ENCODE results near the gene SFMBT2. TPM values are rescaled to one million over a fixed set of nuclear protein-coding genes. Genes with fewer than 3 reads are reported as not detected.

The SFMBT2 gene
- total RNA-seq, 2 experiments from 2014 or later, result 7.9 to 8.3 TPM

DNA sequence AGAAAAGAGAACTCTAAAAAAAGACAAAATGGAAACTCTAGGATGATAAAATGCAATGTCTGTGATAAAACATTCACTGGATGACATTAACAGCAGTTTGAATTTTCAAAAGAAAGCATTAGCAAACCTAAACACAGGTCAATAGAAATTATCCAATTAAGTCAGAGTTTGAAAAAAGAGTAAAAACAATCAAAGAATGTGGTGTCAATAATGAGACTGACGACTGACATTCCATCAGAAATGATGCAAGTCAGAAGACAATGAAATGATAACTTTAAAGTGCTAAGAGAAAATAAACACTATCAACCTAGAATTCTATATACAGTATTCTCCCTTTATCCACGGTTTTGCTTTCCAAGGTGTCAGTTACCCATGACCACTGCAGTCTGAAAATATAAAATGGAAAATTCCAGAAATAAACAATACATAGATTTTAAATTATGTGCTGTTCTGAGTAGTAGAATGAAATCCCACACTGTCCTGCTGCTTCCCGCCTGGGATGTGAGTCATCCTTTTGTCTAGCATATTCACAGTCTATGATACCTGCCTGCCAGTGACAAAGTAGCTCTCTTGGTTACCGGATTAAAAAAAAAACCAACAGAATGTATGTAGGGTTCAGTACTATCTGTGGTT, 38.3 kb upstream of the SFMBT2 start:
- no peaks in the 10 kb centered on the region for H4K20me1 ChIP-seq (ENCODE audit: insufficient read depth, low read length)
- no peak overlapping the region for H3K27ac ChIP-seq (ENCODE audit: low read depth, low read length, poor library complexity, severe bottlenecking)
- no peaks in the 10 kb centered on the region for H3K9me2 ChIP-seq (ENCODE audit: insufficient read depth, low read length)
- DNase-seq (ENCODE audit: low spot score), result no peak
- H3K36me3 ChIP-seq (ENCODE audit: insufficient read depth, low read length), result no peaks in the 10 kb centered on the region; the same call in 1 of the 2 replicates
- TF ChIP-seq EZH2phosphoT487 (IDR thresholded peaks at IDR 0.05; ENCODE audit: borderline replicate concordance, low read depth, low read length), result no peak
- TF ChIP-seq, protein P1, sequence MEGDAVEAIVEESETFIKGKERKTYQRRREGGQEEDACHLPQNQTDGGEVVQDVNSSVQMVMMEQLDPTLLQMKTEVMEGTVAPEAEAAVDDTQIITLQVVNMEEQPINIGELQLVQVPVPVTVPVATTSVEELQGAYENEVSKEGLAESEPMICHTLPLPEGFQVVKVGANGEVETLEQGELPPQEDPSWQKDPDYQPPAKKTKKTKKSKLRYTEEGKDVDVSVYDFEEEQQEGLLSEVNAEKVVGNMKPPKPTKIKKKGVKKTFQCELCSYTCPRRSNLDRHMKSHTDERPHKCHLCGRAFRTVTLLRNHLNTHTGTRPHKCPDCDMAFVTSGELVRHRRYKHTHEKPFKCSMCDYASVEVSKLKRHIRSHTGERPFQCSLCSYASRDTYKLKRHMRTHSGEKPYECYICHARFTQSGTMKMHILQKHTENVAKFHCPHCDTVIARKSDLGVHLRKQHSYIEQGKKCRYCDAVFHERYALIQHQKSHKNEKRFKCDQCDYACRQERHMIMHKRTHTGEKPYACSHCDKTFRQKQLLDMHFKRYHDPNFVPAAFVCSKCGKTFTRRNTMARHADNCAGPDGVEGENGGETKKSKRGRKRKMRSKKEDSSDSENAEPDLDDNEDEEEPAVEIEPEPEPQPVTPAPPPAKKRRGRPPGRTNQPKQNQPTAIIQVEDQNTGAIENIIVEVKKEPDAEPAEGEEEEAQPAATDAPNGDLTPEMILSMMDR (conservative IDR thresholded peaks at IDR 0.05; ENCODE audit: low read length), result no peak
- CTCF ChIA-PET (ENCODE audit: unreplicated experiment), result no interaction called here
- no peak overlapping the region for H3K4me3 ChIP-seq (ENCODE audit: low read depth, low read length, poor library complexity, severe bottlenecking)
- no peaks in the 10 kb centered on the region for H3K79me2 ChIP-seq (ENCODE audit: insufficient read depth, low read depth, low read length)
- no peak overlapping the region for H2AFZ ChIP-seq (ENCODE audit: low read length)
- peaks cover 19% of the 10 kb centered on the region for H3K4me1 ChIP-seq (ENCODE audit: insufficient read depth, low read length, poor library complexity, severe bottlenecking)
- no peak overlapping the region for H3K4me2 ChIP-seq (ENCODE audit: low read length)
- intact Hi-C loops (cut with micrococcal nuclease; ENCODE audit: unreplicated experiment), result no loop called here
- POLR2A ChIA-PET, result no interaction called here
- BruUV-seq (replicated peaks), result no TSS peak
- peaks cover 29% of the 10 kb centered on the region for H3K9me3 ChIP-seq (ENCODE audit: low read length)

DNA sequence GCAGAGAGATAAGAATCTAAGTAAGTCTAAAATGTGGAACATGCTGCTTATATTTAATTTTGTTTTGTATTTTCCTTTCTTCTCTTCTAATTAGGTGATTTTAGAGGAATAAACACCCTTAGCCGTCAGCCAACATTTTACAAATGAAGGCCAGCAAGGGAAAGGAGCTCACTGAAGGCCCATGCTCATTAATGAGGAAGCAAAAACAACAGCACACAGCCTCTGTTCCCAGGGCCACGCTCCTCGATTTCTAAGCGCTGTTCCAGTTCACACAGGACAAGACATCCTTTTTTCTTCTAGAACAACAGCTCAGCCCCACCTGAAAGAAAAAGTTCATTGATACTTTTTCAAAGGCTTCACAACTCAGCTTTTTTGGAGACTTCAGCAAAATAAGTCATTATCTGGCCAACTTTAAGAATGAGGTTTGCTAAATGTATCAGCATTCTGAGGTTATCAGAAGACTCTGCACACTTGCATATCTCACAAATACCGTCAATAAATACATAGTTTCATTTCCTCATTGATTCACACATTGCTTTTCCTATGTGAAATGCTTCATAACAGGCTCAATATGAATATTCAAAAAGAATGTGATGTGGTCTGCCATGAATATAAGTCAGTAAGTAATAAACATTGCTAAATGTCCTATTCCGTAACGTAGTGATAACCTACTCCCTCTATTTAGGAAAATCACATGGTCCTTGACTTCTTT, 34.8 kb upstream of the SFMBT2 start:
- Histone ChIP-seq H3K9me2 (ENCODE audit: insufficient read depth, low read length) (no peaks in the 10 kb centered on the region), H3K9me3 (ENCODE audit: low read length) (peaks cover 29% of the 10 kb centered on the region), H4K20me1 (ENCODE audit: insufficient read depth, low read length) (no peaks in the 10 kb centered on the region), H3K79me2 (ENCODE audit: insufficient read depth, low read depth, low read length) (no peaks in the 10 kb centered on the region), H3K4me3 (ENCODE audit: low read depth, low read length, poor library complexity, severe bottlenecking) (no peak overlapping the region), H3K27ac (ENCODE audit: low read depth, low read length, poor library complexity, severe bottlenecking) (peak overlapping the region; percentile 8), H2AFZ (ENCODE audit: low read length) (peak overlapping the region; percentile 76), H3K36me3 (ENCODE audit: insufficient read depth, low read length) (no peaks in the 10 kb centered on the region; the same call in 1 of the 2 replicates), H3K4me1 (ENCODE audit: insufficient read depth, low read length, poor library complexity, severe bottlenecking) (peaks cover 19% of the 10 kb centered on the region), H3K4me2 (ENCODE audit: low read length) (peak overlapping the region; percentile 53)
- intact Hi-C loops (cut with micrococcal nuclease; ENCODE audit: unreplicated experiment), result no loop called here
- DNase-seq (ENCODE audit: low spot score), result peak; percentile 19
- POLR2A ChIA-PET, result interaction anchor here (0.6 to 1.5 kb wide), 4 partner anchors 13 to 57 kb away, joined by 3 read pairs; no protein-coding TSS in a partner anchor
- CTCF ChIA-PET (ENCODE audit: unreplicated experiment), result interaction anchor here (0.6 to 1.1 kb wide), 2 partner anchors 9 to 17 kb away, joined by 3 read pairs; no protein-coding TSS in a partner anchor
- TF ChIP-seq, protein P1 (conservative IDR thresholded peaks at IDR 0.05; ENCODE audit: low read length), result no peak
- TF ChIP-seq EZH2phosphoT487 (IDR thresholded peaks at IDR 0.05; ENCODE audit: borderline replicate concordance, low read depth, low read length), result no peak
- BruUV-seq (replicated peaks), result no TSS peak

All from OCI-LY7 (cell line).